ENCODE results near the gene CBR4.

- TF ChIP-seq EZH2 (IDR thresholded peaks at IDR 0.05) = no peak
- TF ChIP-seq POLR2AphosphoS5 (IDR thresholded peaks at IDR 0.05; ENCODE audit: borderline replicate concordance, low read depth, low read length) = no peak
- no peak for TF ChIP-seq FOXP2 (optimal IDR thresholded peaks at IDR 0.05; ENCODE audit: control extremely low read depth, extremely low read length, insufficient read depth)
These were observed 31.9 kb downstream of the CBR4 start for GRCh38 chr4:168978001-168978700.

Data from SK-N-MC (cell line).